Trophoblast cell (in vitro differentiated cells and primary cell): ENCODE measurements around the gene USP53. TPM values are rescaled to one million over a fixed set of nuclear protein-coding genes. Genes with fewer than 3 reads are reported as not detected.

Experiments used
- DNase-seq, 2 donors: peaks; one replicate each; pipeline ENCODE4 v3.0.0-alpha.2; 2016
- H2AFZ ChIP-seq: 2 replicates; pipeline ENCODE4 v1.6.1; 2013; ENCODE audit warnings: low read length, moderate library complexity, mild to moderate bottlenecking; ENCODE audit not compliant: insufficient read depth, poor library complexity
- H2AK5ac ChIP-seq: 2 replicates; pipeline ENCODE4 v1.6.1; 2013; ENCODE audit warnings: mild to moderate bottlenecking, low read length
- H2BK120ac ChIP-seq: 2 replicates; pipeline ENCODE4 v1.6.1; 2013; ENCODE audit warnings: low read length, mild to moderate bottlenecking, moderate library complexity; ENCODE audit not compliant: insufficient read depth, poor library complexity
- H2BK12ac ChIP-seq: 2 replicates; pipeline ENCODE4 v1.6.1; 2013; ENCODE audit warnings: mild to moderate bottlenecking, low read length, moderate library complexity
- H2BK5ac ChIP-seq: 2 replicates; pipeline ENCODE4 v1.6.1; 2013; ENCODE audit warnings: low read length, low read depth, moderate library complexity, mild to moderate bottlenecking; ENCODE audit not compliant: poor library complexity
- H3K14ac ChIP-seq: 2 replicates; pipeline ENCODE4 v1.6.1; 2013; ENCODE audit warnings: mild to moderate bottlenecking, low read length
- H3K18ac ChIP-seq: 2 replicates; pipeline ENCODE4 v1.6.1; 2013; ENCODE audit warnings: mild to moderate bottlenecking, low read length
- H3K23ac ChIP-seq: 2 replicates; pipeline ENCODE4 v1.6.1; 2013; ENCODE audit warnings: low read length
- H3K27ac ChIP-seq: 2 replicates; pipeline ENCODE4 v1.5.1; 2013; ENCODE audit warnings: low read depth, mild to moderate bottlenecking, inconsistent platforms, low read length, moderate library complexity
- H3K27me3 ChIP-seq: 2 replicates; pipeline ENCODE4 v1.6.1; 2013; ENCODE audit warnings: inconsistent platforms, mild to moderate bottlenecking, low read length, moderate library complexity; ENCODE audit not compliant: insufficient read depth
- H3K36me3 ChIP-seq, 2 experiments: 1 replicate in 1 of 2; 2 replicates in 1 of 2; pipeline ENCODE4 v1.6.1; 2013; ENCODE audit warnings: low read length in 2 of 2, mild to moderate bottlenecking in 2 of 2, moderate library complexity in 1 of 2; ENCODE audit not compliant: insufficient read depth in 2 of 2, control insufficient read depth in 1 of 2
- H3K4ac ChIP-seq: 2 replicates; pipeline ENCODE4 v1.6.1; 2013; ENCODE audit warnings: low read depth, mild to moderate bottlenecking, low read length, moderate library complexity
- H3K4me1 ChIP-seq, 2 experiments: 1 replicate in 1 of 2; 2 replicates in 1 of 2; pipeline ENCODE4 v1.6.1; 2013; ENCODE audit warnings: low read length in 2 of 2, mild to moderate bottlenecking in 2 of 2, moderate library complexity in 1 of 2; ENCODE audit not compliant: insufficient read depth in 2 of 2, control insufficient read depth in 1 of 2
- H3K4me2 ChIP-seq: 2 replicates; pipeline ENCODE4 v1.6.1; 2013; ENCODE audit warnings: inconsistent platforms, mild to moderate bottlenecking, low read length, moderate library complexity
- H3K4me3 ChIP-seq: 2 replicates; pipeline ENCODE4 v1.5.1; 2013; ENCODE audit warnings: mild to moderate bottlenecking, low read depth, low read length, inconsistent platforms
- H3K79me1 ChIP-seq: one replicate; pipeline ENCODE4 v1.6.1; 2013; ENCODE audit warnings: low read length
- H3K79me2 ChIP-seq: 2 replicates; pipeline ENCODE4 v1.6.1; 2013; ENCODE audit warnings: low read length, mild to moderate bottlenecking; ENCODE audit not compliant: control insufficient read depth, insufficient read depth, poor library complexity
- H3K9ac ChIP-seq: 2 replicates; pipeline ENCODE4 v1.6.1; 2013; ENCODE audit warnings: mild to moderate bottlenecking, low read length
- H3K9me3 ChIP-seq: 2 replicates; pipeline ENCODE4 v1.6.1; 2013; ENCODE audit warnings: low read depth, mild to moderate bottlenecking, control low read depth, inconsistent platforms, low read length; ENCODE audit not compliant: insufficient read depth
- H4K12ac ChIP-seq: 2 replicates; pipeline ENCODE4 v1.6.1; 2013; ENCODE audit warnings: low read depth, mild to moderate bottlenecking, low read length, moderate library complexity
- H4K8ac ChIP-seq: 2 replicates; pipeline ENCODE4 v1.6.1; 2013; ENCODE audit warnings: low read depth, mild to moderate bottlenecking, low read length, moderate library complexity
- H4K91ac ChIP-seq: one replicate; pipeline ENCODE4 v1.6.1; 2013; ENCODE audit warnings: low read depth, mild to moderate bottlenecking, low read length, moderate library complexity
- WGBS: extraction: QIAGEN DNeasy Blood & Tissue Kit; methylation state at CpG from one replicate; pipeline ENCODE4 v1.1.7; 2013; ENCODE audit warnings: missing lambda C conversion rate; ENCODE audit not compliant: insufficient read length, insufficient coverage; ENCODE audit errors: extremely low coverage; 5-methylcytosine and 5-hydroxymethylcytosine counted together
- polyA plus RNA-seq: library from polyadenylated mRNA; stranded (reverse); fragments of 200-250 nt; gene quantifications from 2 replicates; pipeline ENCODE4 v1.2.3, GENCODE V29; 2013

The USP53 gene
- polyA plus RNA-seq, result 34.9 and 35.3 TPM in 2 replicates

DNA sequence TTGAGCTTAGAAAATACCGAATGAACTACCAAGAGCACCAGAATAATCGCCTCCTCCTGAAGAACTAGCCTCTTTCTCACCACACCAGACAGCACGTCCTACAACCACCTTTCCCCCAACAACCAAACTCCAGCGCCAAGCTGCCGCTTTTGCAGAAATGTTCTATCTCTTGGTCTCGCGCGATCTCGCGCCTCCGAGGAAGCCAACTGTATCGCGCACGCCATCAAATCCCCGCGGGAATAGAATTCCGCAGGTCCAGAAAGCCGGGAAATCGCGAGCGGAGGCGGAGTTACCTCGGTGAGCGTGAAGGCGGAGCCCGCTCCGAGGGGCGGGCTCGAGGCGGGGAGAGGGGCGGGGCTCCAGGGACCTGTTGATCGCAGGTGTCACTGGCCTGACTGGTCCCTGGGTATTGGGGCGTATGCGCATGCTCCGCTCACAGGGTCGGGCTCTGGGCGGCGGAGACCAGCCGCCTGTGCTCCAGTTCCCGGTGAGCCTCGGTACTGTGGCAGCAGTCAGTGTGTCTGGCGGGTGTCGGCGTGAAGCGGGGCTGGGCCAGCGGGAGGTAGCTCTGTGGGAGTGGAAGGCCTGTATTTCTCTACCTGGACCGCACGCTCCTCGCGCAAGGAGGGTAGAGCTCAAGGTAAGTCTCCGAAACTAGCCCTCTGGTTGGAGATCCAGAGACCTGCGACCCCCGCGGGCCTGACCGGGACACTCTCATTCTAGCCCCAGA lies at the start of gene USP53:
Gene USP53, plus strand, starts transcription at position 480 of the 730 bp plus-strand sequence. CDS start 27,047 bp downstream, outside the sequence.
- no peak within 1 kb of the TSS for H2AK5ac ChIP-seq
- peak; percentile 100 for DNase-seq
- no peak within 1 kb of the TSS for H3K23ac ChIP-seq
- H3K9me3 ChIP-seq, result peaks cover 2% of the 10 kb centered on the region
- H3K18ac ChIP-seq, result peak within 1 kb of the TSS; percentile 88
- H3K4me2 ChIP-seq, result peak within 1 kb of the TSS; percentile 75
- no CpG with 5 or more reads among the region's 55 CpGs for WGBS
- peak within 1 kb of the TSS; percentile 86 for H4K91ac ChIP-seq
- peak within 1 kb of the TSS; percentile 81 for H4K12ac ChIP-seq
- H3K79me1 ChIP-seq, result peaks cover 12% of the 10 kb centered on the region
- no peaks in the 10 kb centered on the region for H3K36me3 ChIP-seq
- peak within 1 kb of the TSS; percentile 4 for H3K4ac ChIP-seq
- H2BK120ac ChIP-seq, result no peak within 1 kb of the TSS
- peak within 1 kb of the TSS; percentile 55 for H2BK5ac ChIP-seq
- peak within 1 kb of the TSS; percentile 93 for H3K9ac ChIP-seq
- peak within 1 kb of the TSS; percentile 92 for H3K4me3 ChIP-seq
- H2AFZ ChIP-seq, result peak within 1 kb of the TSS; percentile 74
- H3K14ac ChIP-seq, result peak within 1 kb of the TSS; percentile 74
- H2BK12ac ChIP-seq, result no peak within 1 kb of the TSS
- peaks cover 6% of the 10 kb centered on the region for H3K79me2 ChIP-seq
- peak within 1 kb of the TSS; percentile 95 for H4K8ac ChIP-seq
- H3K27ac ChIP-seq, result peak within 1 kb of the TSS; percentile 95
- no peaks in the 10 kb centered on the region for H3K27me3 ChIP-seq
- H3K4me1 ChIP-seq, result no peaks in the 10 kb centered on the region

DNA sequence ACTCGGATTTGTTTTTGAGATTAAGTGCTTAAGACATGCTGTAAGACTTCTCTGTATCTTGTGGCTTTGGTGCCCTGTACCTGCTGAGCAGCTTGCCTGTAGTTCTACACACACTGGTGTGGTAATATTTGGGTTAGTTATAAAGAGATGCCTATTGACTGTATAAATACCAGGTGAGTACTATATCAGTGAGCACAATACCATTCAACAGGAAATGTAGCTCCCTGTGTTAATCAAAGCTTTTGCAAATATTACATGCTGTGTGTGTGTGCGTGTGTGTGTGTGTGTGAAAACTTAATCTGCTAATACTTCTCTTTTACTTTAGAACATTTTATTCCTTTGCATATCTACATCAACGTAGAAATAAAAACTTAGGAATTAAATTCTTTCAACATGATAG lies 46.7 kb upstream of the USP53 start:
- H3K27ac ChIP-seq, result no peak overlapping the region
- H3K4me2 ChIP-seq, result no peak overlapping the region

DNA sequence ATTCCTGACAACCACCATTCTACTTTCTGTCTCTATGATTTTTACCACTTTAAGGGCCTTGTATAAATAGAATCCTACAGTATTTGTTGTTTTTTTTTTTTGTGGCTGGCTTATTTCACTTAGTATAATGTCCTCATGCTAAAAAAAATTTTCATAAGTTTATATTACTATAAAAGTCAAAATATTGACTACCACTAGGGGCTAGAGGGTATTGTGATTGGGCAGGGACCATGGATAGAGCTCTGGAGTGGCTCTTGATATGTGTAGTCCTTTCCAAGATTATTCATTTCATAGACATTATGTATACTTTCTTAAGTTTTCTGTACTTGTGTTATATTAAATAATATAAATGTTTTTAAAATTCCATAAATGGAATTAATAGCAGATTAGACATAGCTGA lies 42.3 kb upstream of the USP53 start:
- Histone ChIP-seq H3K9ac (no peak overlapping the region), H2BK12ac (no peak overlapping the region), H3K4me3 (no peak overlapping the region), H2AFZ (no peak overlapping the region), H3K18ac (no peak overlapping the region), H3K36me3 (no peaks in the 10 kb centered on the region), H2AK5ac (no peak overlapping the region), H4K91ac (no peak overlapping the region), H3K79me2 (no peaks in the 10 kb centered on the region), H3K27me3 (no peaks in the 10 kb centered on the region), H4K8ac (no peak overlapping the region), H3K27ac (no peak overlapping the region), H2BK120ac (no peak overlapping the region), H3K9me3 (no peaks in the 10 kb centered on the region), H3K4me2 (no peak overlapping the region), H3K4ac (no peak overlapping the region), H3K23ac (no peak overlapping the region), H3K4me1 (no peaks in the 10 kb centered on the region), H2BK5ac (no peak overlapping the region), H3K79me1 (no peaks in the 10 kb centered on the region), H3K14ac (no peak overlapping the region), H4K12ac (no peak overlapping the region)
- no peak for DNase-seq

More for the DNA sequence above, 46.7 kb upstream of the USP53 start:
- no peak overlapping the region for H3K23ac ChIP-seq
- no peak overlapping the region for H2AFZ ChIP-seq
- no peak overlapping the region for H3K9ac ChIP-seq
- no peak overlapping the region for H2BK12ac ChIP-seq
- no peak overlapping the region for H4K12ac ChIP-seq
- no peak for DNase-seq
- H4K8ac ChIP-seq, result no peak overlapping the region
- H3K79me1 ChIP-seq, result no peaks in the 10 kb centered on the region
- no peak overlapping the region for H3K4ac ChIP-seq
- H3K14ac ChIP-seq, result no peak overlapping the region
- no peak overlapping the region for H2AK5ac ChIP-seq
- no peaks in the 10 kb centered on the region for H3K79me2 ChIP-seq
- no peaks in the 10 kb centered on the region for H3K9me3 ChIP-seq
- no peak overlapping the region for H4K91ac ChIP-seq
- H2BK120ac ChIP-seq, result no peak overlapping the region
- H3K18ac ChIP-seq, result no peak overlapping the region
- H2BK5ac ChIP-seq, result no peak overlapping the region
- no CpG with 5 or more reads among the region's 3 CpGs for WGBS
- H3K27me3 ChIP-seq, result no peaks in the 10 kb centered on the region
- no peaks in the 10 kb centered on the region for H3K4me1 ChIP-seq
- no peaks in the 10 kb centered on the region for H3K36me3 ChIP-seq
- H3K4me3 ChIP-seq, result no peak overlapping the region

DNA sequence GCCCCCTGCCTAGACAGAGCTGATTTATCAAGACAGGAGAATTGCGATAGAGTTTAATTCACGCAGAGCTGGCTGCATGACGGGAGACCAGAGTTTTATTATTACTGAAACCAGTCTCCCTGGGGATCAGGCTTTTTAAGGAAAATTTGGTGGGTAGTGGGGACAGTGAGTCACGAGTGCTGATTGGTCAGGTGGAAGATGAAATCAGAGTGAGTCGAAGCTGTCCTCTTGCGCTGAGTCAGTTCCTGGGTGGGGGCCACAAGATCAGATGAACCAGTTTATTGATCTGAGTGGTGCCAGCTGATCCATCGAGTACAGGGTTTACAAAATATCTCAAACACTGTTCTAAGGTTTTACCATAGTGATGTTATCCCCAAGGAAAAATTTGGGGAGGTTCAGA lies 40.3 kb upstream of the USP53 start:
- no peak overlapping the region for H2AFZ ChIP-seq
- H4K91ac ChIP-seq, result no peak overlapping the region
- no peaks in the 10 kb centered on the region for H3K79me2 ChIP-seq
- H3K23ac ChIP-seq, result no peak overlapping the region
- no peak overlapping the region for H3K4ac ChIP-seq
- H3K4me2 ChIP-seq, result no peak overlapping the region
- H3K4me1 ChIP-seq, result no peaks in the 10 kb centered on the region
- H2BK5ac ChIP-seq, result no peak overlapping the region
- no peaks in the 10 kb centered on the region for H3K36me3 ChIP-seq
- H3K18ac ChIP-seq, result no peak overlapping the region
- H2BK12ac ChIP-seq, result no peak overlapping the region
- no peak overlapping the region for H3K4me3 ChIP-seq
- H2BK120ac ChIP-seq, result no peak overlapping the region
- no peak overlapping the region for H3K9ac ChIP-seq
- no peaks in the 10 kb centered on the region for H3K27me3 ChIP-seq
- no peak overlapping the region for H3K14ac ChIP-seq
- H4K12ac ChIP-seq, result no peak overlapping the region
- no peak overlapping the region for H4K8ac ChIP-seq
- H3K79me1 ChIP-seq, result no peaks in the 10 kb centered on the region
- H3K9me3 ChIP-seq, result no peaks in the 10 kb centered on the region
- WGBS, result no CpG with 5 or more reads among the region's 7 CpGs
- H2AK5ac ChIP-seq, result no peak overlapping the region
- no peak for DNase-seq
- H3K27ac ChIP-seq, result no peak overlapping the region
